GM19455 (cell line): Measurements from ENCODE around the gene DCAKD.

Experiments
- ATAC-seq: cut with Tn5 transposase; IDR thresholded peaks from one replicate; pipeline ENCODE4 v1.9.1; 2021; ENCODE audit not compliant: unreplicated experiment

The DCAKD gene

GRCh38 chr17:45051060-45051719, at the start of gene DCAKD:
TSS of gene DCAKD (minus strand) at chr17:45051632. CDS start at chr17:45034885, 16,747 bp downstream.
- ATAC-seq = peak; percentile 85

- ATAC-seq = no peak
Observed at GRCh38 chr17:45098869-45099616, 47.6 kb upstream of the DCAKD start.

- no peak for ATAC-seq
Observed at GRCh38 chr17:45098081-45098868, 46.8 kb upstream of the DCAKD start.

GRCh38 chr17:45096926-45097325, 45.5 kb upstream of the DCAKD start:
- ATAC-seq = no peak

- no peak for ATAC-seq
Observed at GRCh38 chr17:45096141-45096540, 44.7 kb upstream of the DCAKD start.

GRCh38 chr17:45093444-45094110, 42.1 kb upstream of the DCAKD start:
- no peak for ATAC-seq

GRCh38 chr17:45092911-45093430, 41.5 kb upstream of the DCAKD start:
- no peak for ATAC-seq

- no peak for ATAC-seq
Observed at GRCh38 chr17:45091778-45092425, 40.5 kb upstream of the DCAKD start.

- no peak for ATAC-seq
Observed at GRCh38 chr17:45090711-45091110, 39.3 kb upstream of the DCAKD start.

- ATAC-seq = no peak
Observed at GRCh38 chr17:45088741-45089140, 37.3 kb upstream of the DCAKD start.

GRCh38 chr17:45087978-45088377, 36.5 kb upstream of the DCAKD start:
- no peak for ATAC-seq

GRCh38 chr17:45087504-45087975, 36.1 kb upstream of the DCAKD start:
- ATAC-seq = no peak

- no peak for ATAC-seq
Observed at GRCh38 chr17:45086865-45087503, 35.6 kb upstream of the DCAKD start.

GRCh38 chr17:45086391-45086790, 35.0 kb upstream of the DCAKD start:
- ATAC-seq = no peak

- no peak for ATAC-seq
Observed at GRCh38 chr17:45081047-45081703, 29.7 kb upstream of the DCAKD start.

GRCh38 chr17:45077643-45078042, 26.2 kb upstream of the DCAKD start:
- ATAC-seq = no peak

- no peak for ATAC-seq
Observed at GRCh38 chr17:45073414-45074070, 22.1 kb upstream of the DCAKD start.

GRCh38 chr17:45070809-45071208, 19.4 kb upstream of the DCAKD start:
- no peak for ATAC-seq

- ATAC-seq = no peak
Observed at GRCh38 chr17:45070001-45070400, 18.6 kb upstream of the DCAKD start.
